ENCODE results near the gene MMAB.

The MMAB gene

DNA sequence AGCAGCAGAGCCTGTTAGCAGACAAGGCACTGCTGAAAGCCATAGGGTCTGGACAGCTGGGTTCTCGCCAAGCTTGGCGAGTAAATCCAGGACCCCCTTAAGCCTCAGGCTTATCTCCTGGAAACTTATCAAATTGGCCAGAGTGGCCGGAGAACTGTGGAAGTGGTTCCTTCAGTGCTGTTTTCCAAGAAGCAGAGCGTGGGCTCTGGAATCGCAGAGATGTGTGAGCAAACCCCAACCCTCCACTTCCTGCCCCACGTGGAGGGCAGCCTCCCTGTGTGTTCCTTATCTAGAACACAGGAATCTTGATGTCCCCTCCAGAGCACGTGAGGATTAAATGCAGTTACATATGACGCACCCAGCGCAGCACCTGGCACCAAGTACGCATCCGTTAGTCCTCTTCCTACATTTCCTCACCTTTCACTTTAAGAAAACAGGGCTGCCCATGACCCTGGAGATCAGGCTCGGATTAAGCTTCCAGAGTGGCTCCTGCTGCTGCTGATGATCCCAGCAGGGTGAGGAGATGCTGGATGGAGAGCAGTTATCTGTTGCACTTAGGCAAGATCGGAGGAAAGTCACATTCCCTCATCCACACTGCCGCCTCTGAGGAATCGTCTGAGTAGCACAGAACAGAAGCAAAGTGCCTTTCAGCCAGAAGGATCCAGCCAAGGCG, 35.0 kb downstream of the MMAB start:
- DNase-seq (ENCODE audit: low spot score): no peak

DNA sequence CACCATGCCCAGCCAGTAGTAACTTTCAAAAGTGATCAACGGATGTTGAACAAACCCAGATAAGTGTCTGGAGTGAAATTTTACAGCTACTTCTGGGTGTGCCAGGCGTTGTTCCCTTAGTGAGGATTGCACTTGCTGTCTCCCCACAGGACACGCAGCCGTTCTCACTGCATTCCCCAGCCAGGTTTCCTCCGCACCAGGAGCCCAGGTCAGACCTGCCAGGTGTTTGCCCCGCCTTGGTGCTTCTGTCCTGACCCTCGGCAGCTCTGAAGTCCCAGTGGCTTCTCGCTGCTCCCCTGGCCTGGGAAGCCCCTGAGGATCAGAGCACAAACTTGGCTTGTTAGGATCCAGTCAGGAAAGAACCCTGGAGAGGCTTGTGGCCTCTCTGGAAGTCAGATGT, 36.2 kb downstream of the MMAB start:
- no peak for DNase-seq (ENCODE audit: low spot score)

GRCh38 chr12:109535863-109536250, 37.4 kb downstream of the MMAB start:
- no peak for DNase-seq (ENCODE audit: low spot score)

DNA sequence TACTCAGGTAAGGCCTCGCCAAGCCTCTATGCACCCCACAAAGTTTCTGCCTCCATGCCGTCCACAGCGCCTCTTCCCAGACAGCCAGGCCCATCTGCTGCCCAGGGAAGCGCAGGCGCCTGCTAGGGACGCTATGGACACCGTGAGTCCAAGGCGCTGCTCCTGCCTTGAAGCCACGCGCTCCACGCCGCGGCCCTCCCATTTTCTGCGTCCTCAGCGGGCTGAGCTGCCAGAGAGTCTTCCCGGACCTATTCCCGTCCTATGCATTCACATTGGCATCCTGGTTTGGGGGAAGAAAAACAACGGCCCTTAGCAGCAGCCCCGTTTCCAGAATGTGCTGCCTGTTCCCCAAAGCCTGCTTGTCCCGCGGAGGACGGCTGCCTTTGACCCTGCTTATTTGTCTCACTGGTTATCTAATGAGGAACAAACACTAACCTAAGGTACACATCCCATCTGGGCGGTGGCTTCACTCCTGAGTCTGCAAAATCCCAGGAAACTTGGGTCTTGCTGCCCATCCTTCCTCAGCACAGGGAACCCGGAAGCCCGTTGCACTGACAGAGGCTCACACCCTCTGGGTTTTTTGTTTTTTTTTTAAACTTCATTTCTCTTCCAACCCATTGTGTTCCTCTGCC, 38.0 kb downstream of the MMAB start:
- no peak for DNase-seq (ENCODE audit: low spot score)

- no peak for DNase-seq (ENCODE audit: low spot score)
Measured at GRCh38 chr12:109534456-109534855, 38.8 kb downstream of the MMAB start.

DNA sequence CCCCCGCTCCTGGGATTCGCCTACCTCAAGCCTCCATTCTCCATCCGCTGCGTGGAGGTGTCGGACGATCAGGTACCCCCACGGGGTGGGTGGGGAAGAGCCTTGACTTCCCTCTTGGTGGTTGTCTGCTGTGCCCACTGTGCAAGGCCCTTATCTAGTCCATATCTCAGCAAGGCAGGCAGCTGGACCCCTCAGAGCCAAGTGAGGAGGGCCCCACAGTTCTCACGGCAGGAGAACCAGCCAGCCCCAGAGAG, 39.9 kb downstream of the MMAB start:
- DNase-seq (ENCODE audit: low spot score): no peak

- DNase-seq (ENCODE audit: low spot score): no peak
Measured at GRCh38 chr12:109532721-109533486, 40.4 kb downstream of the MMAB start.

GRCh38 chr12:109531411-109531810, 41.9 kb downstream of the MMAB start:
- DNase-seq (ENCODE audit: low spot score): no peak

DNA sequence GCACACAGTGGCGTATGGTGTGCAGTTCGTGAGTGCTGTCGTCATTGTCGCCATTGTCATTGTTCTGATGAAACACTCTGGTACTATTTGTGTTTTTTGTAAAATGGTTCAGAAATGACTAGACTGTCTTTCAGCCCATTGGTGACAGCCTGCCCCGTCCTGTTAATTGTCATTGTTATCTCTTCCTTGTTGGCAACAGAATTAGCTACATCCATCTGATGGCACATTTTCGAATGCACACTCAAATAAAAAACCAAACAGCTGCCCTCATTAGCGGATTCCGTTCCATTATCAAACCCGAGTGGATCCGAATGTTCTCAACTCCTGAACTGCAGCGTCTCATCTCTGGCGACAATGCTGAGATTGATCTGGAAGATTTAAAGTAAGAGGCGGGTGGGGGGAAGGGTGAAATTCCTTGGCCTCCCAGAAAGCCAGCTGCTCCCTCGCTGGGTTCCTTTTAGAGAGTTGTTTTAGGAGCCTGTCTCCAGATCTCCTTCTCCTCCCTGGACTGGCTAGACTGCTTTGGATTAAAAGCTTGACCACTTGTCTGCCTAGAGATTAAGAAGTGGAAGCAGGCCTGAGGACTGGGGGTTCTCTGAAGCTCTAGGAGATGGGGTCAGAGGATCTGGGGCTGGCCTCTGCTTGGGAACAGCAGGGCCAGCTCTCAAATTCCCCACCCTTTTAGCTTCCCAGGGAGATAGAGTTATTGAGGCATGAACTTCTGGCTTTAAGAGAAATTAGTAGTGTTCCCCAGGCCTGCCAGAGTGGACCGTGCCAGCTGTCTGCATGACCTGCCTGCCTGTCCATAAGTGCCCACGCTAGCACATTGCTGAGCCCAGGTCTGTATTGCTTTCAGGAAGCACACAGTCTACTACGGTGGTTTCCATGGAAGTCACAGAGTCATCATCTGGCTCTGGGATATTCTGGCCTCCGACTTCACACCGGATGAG, 43.3 kb downstream of the MMAB start:
- no peak for DNase-seq (ENCODE audit: low spot score)

DNA sequence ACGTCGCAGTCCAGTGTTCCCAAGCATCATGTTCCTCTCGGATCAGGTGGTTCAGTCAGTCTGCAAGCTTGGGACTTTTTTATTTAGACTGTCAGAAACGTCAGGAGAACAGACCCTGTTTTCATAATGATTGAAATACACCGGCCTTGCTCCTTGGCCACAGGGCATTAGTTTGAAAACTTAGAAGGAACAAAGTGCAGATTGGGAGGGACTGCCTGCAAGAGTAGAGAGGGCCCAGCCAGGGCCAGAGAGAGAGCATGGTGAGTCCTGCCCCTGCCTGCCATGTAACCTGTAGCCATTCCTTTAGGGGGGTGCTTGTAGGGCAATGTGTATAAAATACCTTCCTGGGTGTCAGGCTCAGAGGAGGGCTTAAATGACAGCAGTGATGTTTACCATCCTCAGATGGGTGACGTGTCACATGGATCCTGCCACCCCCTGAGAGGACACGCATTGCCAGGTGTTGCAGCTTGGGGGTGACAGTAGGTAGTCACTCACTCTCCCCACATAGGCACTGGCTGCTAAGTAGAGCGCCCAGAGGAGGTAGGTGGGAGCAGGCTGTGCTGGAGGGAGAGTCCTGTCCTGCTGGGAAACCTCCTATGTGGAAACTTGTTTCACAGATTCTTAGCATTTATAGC, 45.7 kb downstream of the MMAB start:
- no peak for DNase-seq (ENCODE audit: low spot score)

- no peak for DNase-seq (ENCODE audit: low spot score)
Measured at GRCh38 chr12:109525279-109525585, 48.1 kb downstream of the MMAB start.

DNA sequence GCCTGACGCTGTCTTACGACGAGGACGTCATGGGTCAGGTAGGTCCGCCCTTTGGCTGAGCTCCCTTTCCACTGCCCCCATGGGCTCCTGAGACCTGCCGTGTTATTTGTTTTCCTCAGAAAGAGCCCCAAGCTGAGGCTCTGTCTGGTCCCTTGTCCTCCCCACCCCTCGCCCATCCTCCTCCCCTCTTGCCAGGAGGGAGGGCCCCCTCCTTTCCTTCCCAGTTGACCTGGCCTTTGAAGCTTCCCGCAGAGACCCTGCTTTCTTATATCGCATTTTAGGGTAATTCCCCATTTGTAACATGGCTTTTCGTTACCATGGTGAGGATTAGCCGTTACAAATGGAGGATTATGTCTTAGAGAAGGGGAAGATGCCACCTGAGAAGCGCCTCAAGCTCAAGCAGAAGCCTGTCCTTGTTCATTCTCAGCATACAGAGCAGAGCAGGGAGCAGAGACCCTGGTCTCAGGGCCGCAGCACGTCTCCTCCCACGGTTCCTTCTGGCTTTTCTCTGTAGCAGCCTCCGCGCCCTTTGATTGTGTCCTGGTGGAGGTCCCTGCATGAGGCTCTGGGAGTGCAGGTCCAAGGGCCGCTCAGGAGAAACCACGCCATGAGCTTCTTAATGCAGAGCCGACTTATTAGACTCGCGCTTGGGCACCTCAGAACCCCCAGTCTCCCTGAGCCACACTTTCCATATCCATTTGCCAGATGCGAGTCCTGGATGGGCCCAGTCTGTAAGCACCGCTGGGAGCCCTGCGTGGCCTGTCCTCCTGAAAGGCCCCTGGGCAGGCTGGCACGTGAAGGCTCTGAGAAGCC, 48.6 kb downstream of the MMAB start:
- no peak for DNase-seq (ENCODE audit: low spot score)

DNA sequence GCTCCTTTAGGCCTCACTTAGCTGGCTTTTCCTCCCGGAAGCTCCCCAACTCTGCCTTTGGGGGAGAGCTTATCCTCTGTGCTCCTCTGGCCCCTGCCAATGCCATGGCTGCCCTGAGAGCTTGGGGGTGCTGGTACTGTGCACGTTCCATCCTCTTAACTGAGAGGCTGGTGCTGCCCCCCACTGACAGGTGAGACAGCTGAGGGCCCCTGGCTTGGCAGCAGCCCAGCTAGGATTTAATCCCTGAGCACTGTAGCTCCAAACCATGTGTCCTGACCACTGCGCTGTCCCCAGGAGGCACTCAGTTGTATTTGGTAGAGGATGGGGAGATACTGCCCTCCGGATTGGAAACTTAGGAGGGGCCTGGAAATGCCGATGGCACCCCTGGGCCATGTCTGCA, 49.8 kb downstream of the MMAB start:
- DNase-seq (ENCODE audit: low spot score): no peak

GRCh38 chr12:109523071-109523470, 50.2 kb downstream of the MMAB start:
- no peak for DNase-seq (ENCODE audit: low spot score)

DNA sequence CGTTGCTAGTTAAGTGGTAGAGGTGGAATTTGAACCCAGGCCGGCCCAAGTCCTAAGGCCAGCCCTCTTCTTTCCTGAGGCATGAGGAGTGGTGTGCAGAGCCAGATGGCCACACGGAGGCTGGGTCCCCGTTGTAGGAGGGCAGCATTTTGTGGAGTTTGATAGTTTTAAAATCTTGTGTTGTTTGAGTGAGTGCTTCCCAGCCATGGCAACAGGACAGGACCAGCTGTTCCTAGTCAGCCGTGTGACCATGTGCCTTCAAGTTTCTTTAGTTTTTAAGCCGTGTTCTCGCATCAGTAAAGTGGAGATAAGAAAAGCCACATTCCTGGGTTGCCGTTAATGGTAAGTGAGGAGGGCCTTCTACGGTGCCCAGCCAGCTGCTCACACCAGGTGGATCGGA, 51.5 kb downstream of the MMAB start:
- no peak for DNase-seq (ENCODE audit: low spot score)

DNA sequence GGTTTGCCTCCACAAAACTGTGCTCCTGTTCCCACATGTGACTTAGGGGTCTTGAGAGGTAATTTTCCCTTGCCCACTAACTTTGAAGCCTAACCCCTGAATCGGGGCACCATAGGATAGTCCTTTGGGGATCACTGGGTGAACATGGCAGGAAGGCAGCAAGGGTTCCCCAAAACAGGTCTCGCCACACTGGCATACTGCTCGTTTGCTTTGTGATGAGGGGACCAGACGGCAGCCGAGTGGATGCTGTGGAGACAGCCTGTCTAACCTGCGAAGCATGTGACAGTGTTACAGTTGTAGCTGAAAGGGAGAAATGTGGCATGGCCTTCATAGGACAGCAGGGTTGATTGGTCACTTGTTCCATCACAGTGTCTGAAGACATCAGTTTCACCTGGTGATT, 53.5 kb downstream of the MMAB start:
- DNase-seq (ENCODE audit: low spot score): no peak

DNA sequence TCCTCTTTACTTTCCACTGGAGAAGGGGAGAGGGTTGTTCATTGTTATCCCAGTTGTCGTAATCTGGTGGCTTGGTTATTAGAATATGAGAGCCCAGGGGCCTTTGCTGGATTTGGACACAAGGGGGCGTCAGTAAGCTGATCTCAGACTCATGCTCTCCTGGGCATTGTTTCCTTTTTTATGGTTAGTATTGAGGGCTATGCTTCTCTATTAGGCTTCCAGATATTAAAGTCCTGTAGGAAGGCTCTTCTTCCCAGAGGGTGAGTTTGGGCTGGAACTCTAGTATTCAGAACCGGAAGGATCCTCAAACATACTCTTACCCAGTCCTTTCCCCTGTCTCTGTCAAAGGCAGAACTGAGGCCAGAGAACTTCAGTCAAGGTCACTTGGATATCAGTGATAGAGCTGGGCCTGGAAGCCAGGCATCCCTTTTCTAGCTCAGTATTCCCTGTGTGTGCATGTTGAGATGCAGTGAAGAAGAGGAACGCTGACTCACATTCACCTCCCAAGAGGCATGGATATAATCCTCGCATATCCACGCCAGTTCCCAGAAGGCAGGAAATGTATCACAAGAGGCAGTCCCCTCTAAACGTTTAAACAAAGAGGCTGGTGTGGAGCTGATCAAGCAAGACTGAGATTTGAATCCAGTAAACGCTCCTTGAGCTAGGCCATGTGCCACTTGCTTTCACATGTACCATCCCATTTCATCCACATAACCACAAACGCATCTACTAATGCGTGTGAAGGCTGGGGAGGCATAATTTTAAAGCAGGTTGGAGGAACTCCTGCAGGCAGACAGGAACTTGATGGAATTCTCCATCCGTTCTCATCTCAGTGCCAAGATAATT, 54.3 kb downstream of the MMAB start:
- DNase-seq (ENCODE audit: low spot score): peak; percentile 89

DNA sequence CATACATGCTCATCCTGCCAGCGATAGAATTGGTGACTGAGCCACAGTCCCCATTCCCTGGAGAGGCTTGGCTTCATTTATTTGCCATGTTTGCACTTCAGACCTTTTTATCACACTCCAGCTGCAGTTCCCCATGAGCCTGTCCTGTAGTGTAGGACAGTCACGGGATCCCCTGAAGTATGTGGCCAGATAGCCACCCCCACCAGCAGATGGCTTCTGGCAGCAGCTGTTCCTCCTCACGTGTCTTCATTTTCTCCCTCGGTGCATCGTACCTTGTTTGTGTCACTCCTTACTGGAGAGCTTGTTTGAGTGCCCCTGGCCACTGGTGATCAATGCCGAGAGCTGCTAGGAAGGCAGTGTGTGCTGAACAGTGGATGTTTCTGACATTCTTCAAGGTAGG, 55.7 kb downstream of the MMAB start:
- no peak for DNase-seq (ENCODE audit: low spot score)

- DNase-seq (ENCODE audit: low spot score): no peak
Measured at GRCh38 chr12:109513977-109514376, 59.3 kb downstream of the MMAB start.

DNA sequence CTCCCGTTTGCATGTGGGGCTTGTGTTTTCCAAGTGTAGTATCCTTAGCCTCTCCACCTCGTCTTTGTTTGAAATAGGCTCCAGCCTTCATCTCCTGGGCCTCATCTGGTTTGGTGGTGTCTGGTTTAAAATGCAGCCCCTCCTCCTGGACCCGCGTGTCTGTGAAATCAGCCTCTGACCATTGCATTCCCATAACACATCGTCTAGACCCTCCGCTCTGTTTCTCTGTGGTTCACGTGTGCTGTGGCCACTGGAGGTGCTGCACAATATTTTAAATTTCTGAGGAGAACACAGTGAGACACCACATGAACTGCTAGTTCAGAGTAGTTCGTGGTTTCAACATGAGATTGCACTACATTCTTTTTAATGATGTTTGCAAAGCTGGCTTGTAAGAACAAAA, 60.3 kb downstream of the MMAB start:
- DNase-seq (ENCODE audit: low spot score): no peak

- DNase-seq (ENCODE audit: low spot score): no peak
Measured at GRCh38 chr12:109512608-109513007, 60.7 kb downstream of the MMAB start.
